Left ventricle myocardium inferior (tissue), 1 donor: Measurements from ENCODE around the gene C5AR2. TPM values are rescaled to one million over a fixed set of nuclear protein-coding genes. Genes with fewer than 3 reads are reported as not detected.

Experiments used
- DNase-seq: peaks from one replicate; pipeline ENCODE4 v3.0.0-alpha.2; 2020
- H3K27ac ChIP-seq: fragments of 200-600 bp; replicated peaks from 2 replicates; pipeline ENCODE4 v1.8.0; 2021
- H3K27me3 ChIP-seq: fragments of 200-600 bp; 2 replicates; pipeline ENCODE4 v1.8.0; 2021; ENCODE audit warnings: low read depth
- H3K36me3 ChIP-seq: fragments of 200-600 bp; 2 replicates; pipeline ENCODE4 v1.8.0; 2021
- H3K4me1 ChIP-seq: fragments of 200-600 bp; 2 replicates; pipeline ENCODE4 v1.8.0; 2021
- H3K4me3 ChIP-seq: fragments of 200-600 bp; 2 replicates; pipeline ENCODE4 v1.8.0; 2021; ENCODE audit warnings: mild to moderate bottlenecking, moderate library complexity
- H3K9me3 ChIP-seq: fragments of 200-600 bp; replicated peaks from 2 replicates; pipeline ENCODE4 v1.8.0; 2021
- CTCF ChIP-seq: fragments of 200-600 bp; IDR thresholded peaks from 2 replicates; pipeline ENCODE4 v1.8.0; 2021; ENCODE audit warnings: antibody characterized with exemption, mild to moderate bottlenecking, borderline replicate concordance
- intact Hi-C: fragments of 100-400 bp; cut with micrococcal nuclease; formaldehyde crosslinking; loops from one replicate; pipeline ENCODE4 v1.11.0; 2022
- total RNA-seq: library from RNA; stranded (reverse); fragmentation: NEBNext Ultra II Directional; extraction: Animal tissue kit (Norgen Biotek cat#: 25700); gene quantifications from one replicate; pipeline ENCODE4 v1.2.1, GENCODE V29; 2021
- donor health status: DM: no; HTN: yes; CAD: no; lungs with severe emphysema.

The C5AR2 gene
- total RNA-seq, 1 donor from 2014 or later, result 0.38 TPM

DNA sequence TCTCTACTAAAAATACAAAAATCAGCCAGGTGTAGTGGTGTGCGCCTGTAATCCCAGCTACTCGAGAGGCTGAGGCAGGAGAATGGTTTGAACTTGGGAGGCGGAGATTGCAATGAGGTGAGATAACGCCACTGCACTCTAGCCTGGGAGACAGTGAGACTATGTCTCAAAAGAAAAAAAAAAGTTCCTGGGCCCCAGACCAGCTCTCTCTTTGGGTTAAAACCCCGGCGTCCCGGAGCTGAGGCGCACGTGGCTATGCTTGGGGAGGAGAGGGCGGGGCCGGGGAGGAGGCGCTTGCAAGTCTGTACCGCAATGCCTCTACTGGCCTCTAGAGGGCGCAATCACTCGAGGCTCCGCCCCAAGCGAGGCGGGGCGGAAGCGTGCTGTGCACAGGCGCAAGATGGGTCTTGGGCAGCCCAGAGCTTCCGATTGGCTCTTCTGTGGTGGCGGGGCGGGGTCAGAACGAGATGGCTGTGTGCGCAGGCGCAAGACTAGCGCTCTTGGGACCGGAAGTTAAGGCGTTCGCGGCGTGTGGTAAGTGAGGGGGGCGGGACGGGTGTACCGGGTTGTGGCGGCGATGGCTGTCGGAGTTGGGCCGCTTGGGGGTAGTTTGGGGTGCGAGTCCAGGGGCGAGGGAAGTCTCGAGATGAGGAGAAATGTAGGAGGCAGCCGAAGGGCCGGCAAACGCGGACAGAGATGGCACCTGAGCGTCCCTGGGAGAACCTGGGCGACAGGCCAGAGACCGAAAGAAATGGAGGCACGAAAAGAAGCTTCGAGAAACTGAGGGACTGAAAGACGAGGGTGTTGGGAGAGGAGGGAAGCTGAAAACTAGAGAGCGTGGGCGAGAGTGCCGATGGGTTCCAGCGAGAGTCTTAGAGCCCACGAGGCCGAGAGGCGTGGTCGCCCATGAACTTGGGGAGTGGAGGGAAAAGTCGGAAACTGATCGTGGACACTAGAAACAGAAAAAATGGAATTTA, 17.1 kb downstream of the C5AR2 start, which contains the start of gene DHX34:
DHX34 (plus strand) TSS at position 497 of the 977 bp plus-strand sequence. CDS start 3,716 bp downstream, outside the sequence.
- intact Hi-C loops, result no loop called here
- Histone ChIP-seq H3K27me3 (no peaks in the 10 kb centered on the region), H3K4me1 (peaks cover 37% of the 10 kb centered on the region), H3K27ac (peak within 1 kb of the TSS; percentile 68), H3K9me3 (no peaks in the 10 kb centered on the region), H3K36me3 (peaks cover 16% of the 10 kb centered on the region), H3K4me3 (peak within 1 kb of the TSS; percentile 85)
- peak; percentile 99 for DNase-seq
- peak; percentile 99 for TF ChIP-seq CTCF

DNA sequence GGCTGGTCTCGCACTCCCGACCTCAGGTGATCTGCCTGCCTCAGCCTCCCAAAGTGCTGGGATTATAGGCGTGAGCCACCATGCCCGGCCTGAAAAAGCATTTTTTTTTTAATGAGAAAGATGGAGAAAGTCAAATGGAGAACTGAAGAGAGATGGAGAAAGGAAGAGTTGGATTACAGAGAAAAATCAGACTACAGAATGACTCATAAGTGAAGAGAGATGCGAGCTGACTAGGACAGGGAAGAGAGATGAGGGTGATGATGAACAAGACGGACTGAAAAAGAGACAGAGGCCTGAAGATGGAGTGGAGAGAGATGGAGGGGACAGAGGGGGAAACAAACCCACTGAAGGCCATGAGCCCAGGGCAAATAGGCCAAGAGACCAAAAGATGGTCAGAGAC, 18.7 kb downstream of the C5AR2 start:
- H3K36me3 ChIP-seq, result peaks cover 31% of the 10 kb centered on the region
- no peak overlapping the region for H3K4me3 ChIP-seq
- intact Hi-C loops, result no loop called here
- no peak for TF ChIP-seq CTCF
- no peaks in the 10 kb centered on the region for H3K9me3 ChIP-seq
- H3K27ac ChIP-seq, result no peak overlapping the region
- H3K4me1 ChIP-seq, result peaks cover 37% of the 10 kb centered on the region
- H3K27me3 ChIP-seq, result no peaks in the 10 kb centered on the region
- DNase-seq, result no peak

DNA sequence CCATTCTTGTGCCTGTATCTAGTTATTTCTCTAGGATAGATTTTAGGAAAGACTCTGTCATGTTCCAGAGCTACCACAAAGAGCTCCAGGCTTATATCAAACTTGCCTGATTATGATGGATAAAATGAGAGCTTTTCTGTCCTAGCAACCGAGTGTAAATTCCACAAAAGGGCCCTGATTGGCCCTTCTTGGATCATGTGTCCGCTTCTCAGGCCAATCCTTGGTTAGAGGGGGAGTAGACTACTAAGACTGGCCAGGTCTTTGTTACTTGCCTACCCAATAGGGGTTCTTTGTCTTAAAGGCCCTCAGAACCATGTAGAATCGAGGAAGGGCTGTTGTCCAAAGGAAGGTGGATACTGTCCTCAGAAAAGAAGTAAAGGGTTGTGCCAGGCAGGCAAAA, 19.6 kb downstream of the C5AR2 start:
- Histone ChIP-seq H3K27ac (no peak overlapping the region), H3K36me3 (peaks cover 40% of the 10 kb centered on the region), H3K9me3 (no peaks in the 10 kb centered on the region), H3K4me1 (peaks cover 37% of the 10 kb centered on the region), H3K27me3 (no peaks in the 10 kb centered on the region), H3K4me3 (no peak overlapping the region)
- TF ChIP-seq CTCF, result no peak
- intact Hi-C loops, result no loop called here
- no peak for DNase-seq

GRCh38 chr19:47352095-47352494, 20.1 kb downstream of the C5AR2 start:
- H3K4me3 ChIP-seq, result no peak overlapping the region
- no peak for DNase-seq
- peaks cover under 1% of the 10 kb centered on the region for H3K9me3 ChIP-seq
- no peaks in the 10 kb centered on the region for H3K27me3 ChIP-seq
- H3K4me1 ChIP-seq, result peaks cover 37% of the 10 kb centered on the region
- TF ChIP-seq CTCF, result no peak
- intact Hi-C loops, result no loop called here
- no peak overlapping the region for H3K27ac ChIP-seq
- peaks cover 45% of the 10 kb centered on the region for H3K36me3 ChIP-seq

DNA sequence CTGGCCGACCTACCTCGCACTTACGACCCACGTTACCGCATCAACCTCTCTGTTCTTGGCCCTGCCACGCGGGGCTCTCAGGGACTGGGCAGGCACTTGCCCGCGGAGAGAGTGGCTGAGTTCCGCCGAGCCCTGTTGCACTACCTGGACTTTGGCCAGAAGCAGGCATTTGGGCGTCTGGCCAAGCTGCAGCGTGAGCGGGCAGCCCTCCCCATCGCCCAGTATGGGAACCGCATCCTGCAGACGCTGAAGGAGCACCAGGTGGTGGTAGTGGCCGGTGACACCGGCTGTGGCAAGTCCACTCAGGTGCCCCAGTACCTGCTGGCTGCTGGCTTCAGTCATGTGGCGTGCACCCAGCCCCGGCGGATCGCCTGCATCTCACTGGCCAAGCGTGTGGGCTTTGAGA, 21.3 kb downstream of the C5AR2 start:
- intact Hi-C loops, result no loop called here
- Histone ChIP-seq H3K36me3 (peaks cover 58% of the 10 kb centered on the region), H3K4me3 (no peak overlapping the region), H3K27ac (no peak overlapping the region), H3K9me3 (peaks cover 6% of the 10 kb centered on the region), H3K4me1 (peaks cover 37% of the 10 kb centered on the region), H3K27me3 (no peaks in the 10 kb centered on the region)
- no peak for TF ChIP-seq CTCF
- DNase-seq, result peak; percentile 49
